MM.1S (cell line): ENCODE results near the gene KNOP1.

Experiments used
- CTCF ChIP-seq: fragments of 300-600 bp; sonication (generic); IDR thresholded peaks from 2 replicates; pipeline ENCODE4 v1.5.1; 2016; ENCODE audit warnings: antibody characterized with exemption, low read length, mixed read lengths
- EZH2 ChIP-seq: fragments of 300-600 bp; sonication (generic); optimal IDR thresholded peaks from 2 replicates; pipeline ENCODE3; 2017; ENCODE audit warnings: low read depth, mild to moderate bottlenecking, antibody characterized with exemption, low read length, mixed read lengths

- TF ChIP-seq CTCF (no peak), EZH2 (no peak)
These were observed 5.0 kb upstream of the KNOP1 start for GRCh38 chr16:19722981-19723380.
